Caki2 (cell line): ENCODE data around the gene FAM72D. TPM values are rescaled to one million over a fixed set of nuclear protein-coding genes. Genes with fewer than 3 reads are reported as not detected.
A peak's percentile ranks its signal among the peaks of the same experiment; 100 is the strongest.
"Not testable (repeated sequence)": the region's sequence is repeated elsewhere in the genome, so short reads cannot be mapped to it uniquely, and the experiment has no call there.

ENCODE experiments used
- DNase-seq: peaks from one replicate; pipeline ENCODE4 v3.0.0-alpha.2; 2015; ENCODE audit warnings: low read depth
- in situ Hi-C: cut with HindIII; loops from 2 replicates; pipeline ENCODE4 v1.10.0; 2016; ENCODE audit warnings: low sequenced_read_pairs, low pct_unique_long_range_greater_than_20kb, mixed read lengths
- total RNA-seq: library from RNA; depleted of rRNA; stranded (reverse); fragments of >200 nt; shearing (Covaris generic); gene quantifications from 2 replicates; pipeline ENCODE4 v1.2.3, GENCODE V29; 2014; ENCODE audit warnings: low replicate concordance; rRNA removed

FAM72D gene
- total RNA-seq, 1 experiment from 2014 or later = 3.5 TPM

GRCh38 chr1:145127144-145127543 is 31.4 kb downstream of the FAM72D start:
- in situ Hi-C loops, DNase-seq: not testable (repeated sequence)

GRCh38 chr1:145128697-145129469 is 33.1 kb downstream of the FAM72D start:
- in situ Hi-C loops, DNase-seq: not testable (repeated sequence)

- in situ Hi-C loops, DNase-seq: not testable (repeated sequence)
These were observed 38.7 kb downstream of the FAM72D start for GRCh38 chr1:145134476-145134875.

GRCh38 chr1:145140549-145140948 is 44.8 kb downstream of the FAM72D start:
- DNase-seq, in situ Hi-C loops: not testable (repeated sequence)

- DNase-seq, in situ Hi-C loops: not testable (repeated sequence)
These were observed 48.6 kb downstream of the FAM72D start for GRCh38 chr1:145144264-145144913.

GRCh38 chr1:145146308-145146707 is 50.5 kb downstream of the FAM72D start:
- in situ Hi-C loops, DNase-seq: not testable (repeated sequence)

GRCh38 chr1:145147172-145147571 is 51.4 kb downstream of the FAM72D start:
- DNase-seq, in situ Hi-C loops: not testable (repeated sequence)

- DNase-seq, in situ Hi-C loops: not testable (repeated sequence)
These were observed 59.6 kb downstream of the FAM72D start for GRCh38 chr1:145155421-145155820.

GRCh38 chr1:145155873-145156272 is 60.1 kb downstream of the FAM72D start:
- DNase-seq, in situ Hi-C loops: not testable (repeated sequence)

GRCh38 chr1:145156891-145157610 is 61.3 kb downstream of the FAM72D start:
- DNase-seq = peak; percentile 66
- in situ Hi-C loops = not testable (repeated sequence)

GRCh38 chr1:145157715-145158114 is 61.9 kb downstream of the FAM72D start:
- in situ Hi-C loops, DNase-seq: not testable (repeated sequence)

GRCh38 chr1:145161046-145161752 is 65.4 kb downstream of the FAM72D start:
- DNase-seq, in situ Hi-C loops: not testable (repeated sequence)

Other genes with a start within 250 kb of the FAM72D start
- gene SRGAP2B, start 646 bp upstream of the FAM72D start, total RNA-seq = 15.0 and 24.0 TPM in 2 replicates
- not detected in 2 replicates for gene PPIAL4D, start 146.2 kb downstream of the FAM72D start, total RNA-seq